ENCODE measurements around the gene C1orf115. TPM values are rescaled to one million over a fixed set of nuclear protein-coding genes. Genes with fewer than 3 reads are reported as not detected.
"Not testable (repeated sequence)": the region's sequence is repeated elsewhere in the genome, so short reads cannot be mapped to it uniquely, and the experiment has no call there.

C1orf115 gene
- total RNA-seq, 4 donors from 2014 or later: 10.0 to 24.5 (median 14.8) TPM

DNA sequence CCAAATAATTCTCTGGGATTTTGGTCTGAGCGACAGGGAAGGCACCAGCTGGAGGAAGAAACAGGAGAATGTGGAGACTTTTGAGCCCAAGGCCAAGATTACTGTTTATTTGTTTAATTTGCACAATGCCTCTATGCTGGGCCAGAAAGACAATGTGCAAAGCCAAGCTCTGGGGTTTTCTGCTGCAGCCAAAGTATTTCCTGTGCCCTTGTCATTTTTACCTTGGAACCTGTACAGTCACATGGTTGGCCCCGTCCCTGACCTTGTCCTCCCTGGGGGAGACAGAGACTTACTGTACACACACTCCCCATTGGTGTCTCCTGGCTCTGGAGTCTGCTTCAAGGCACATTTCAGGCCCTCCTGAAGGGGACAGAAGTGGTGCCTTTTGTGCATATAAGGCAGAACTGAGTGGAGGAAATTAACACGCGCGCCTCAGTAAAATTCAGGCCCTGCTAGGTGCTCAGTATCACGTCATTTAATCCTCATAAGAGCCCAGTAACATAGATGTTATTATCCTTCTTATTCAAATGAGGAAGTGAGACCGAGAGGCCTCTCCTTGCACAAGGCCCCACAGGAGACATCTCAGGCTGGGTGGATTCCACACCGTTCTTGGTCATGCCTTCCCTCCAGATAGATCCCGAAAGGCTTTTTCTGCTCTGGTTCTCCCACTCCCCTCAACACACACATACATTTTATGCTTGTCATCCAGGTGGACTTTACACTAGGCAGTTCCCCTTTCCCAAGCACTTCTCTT lies 21.1 kb downstream of the C1orf115 start:
- Histone ChIP-seq H3K4me3 (no peak overlapping the region), H3K4me1 (no peaks in the 10 kb centered on the region), H3K27ac (peak overlapping the region; percentile 55), H3K9me3 (no peaks in the 10 kb centered on the region), H3K36me3 (no peaks in the 10 kb centered on the region), H3K27me3 (no peaks in the 10 kb centered on the region)
- TF ChIP-seq POLR2A (IDR thresholded peaks at IDR 0.05) (no peak), POLR2AphosphoS5 (IDR thresholded peaks at IDR 0.05) (no peak), EP300 (IDR thresholded peaks at IDR 0.05) (no peak)
- TF ChIP-seq, protein P1, sequence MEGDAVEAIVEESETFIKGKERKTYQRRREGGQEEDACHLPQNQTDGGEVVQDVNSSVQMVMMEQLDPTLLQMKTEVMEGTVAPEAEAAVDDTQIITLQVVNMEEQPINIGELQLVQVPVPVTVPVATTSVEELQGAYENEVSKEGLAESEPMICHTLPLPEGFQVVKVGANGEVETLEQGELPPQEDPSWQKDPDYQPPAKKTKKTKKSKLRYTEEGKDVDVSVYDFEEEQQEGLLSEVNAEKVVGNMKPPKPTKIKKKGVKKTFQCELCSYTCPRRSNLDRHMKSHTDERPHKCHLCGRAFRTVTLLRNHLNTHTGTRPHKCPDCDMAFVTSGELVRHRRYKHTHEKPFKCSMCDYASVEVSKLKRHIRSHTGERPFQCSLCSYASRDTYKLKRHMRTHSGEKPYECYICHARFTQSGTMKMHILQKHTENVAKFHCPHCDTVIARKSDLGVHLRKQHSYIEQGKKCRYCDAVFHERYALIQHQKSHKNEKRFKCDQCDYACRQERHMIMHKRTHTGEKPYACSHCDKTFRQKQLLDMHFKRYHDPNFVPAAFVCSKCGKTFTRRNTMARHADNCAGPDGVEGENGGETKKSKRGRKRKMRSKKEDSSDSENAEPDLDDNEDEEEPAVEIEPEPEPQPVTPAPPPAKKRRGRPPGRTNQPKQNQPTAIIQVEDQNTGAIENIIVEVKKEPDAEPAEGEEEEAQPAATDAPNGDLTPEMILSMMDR (IDR thresholded peaks at IDR 0.05): no peak
- DNase-seq (ENCODE audit: low spot score in 2 of 2): no peak
- WGBS: 77% methylated on average over 9 of the region's 9 CpGs

DNA sequence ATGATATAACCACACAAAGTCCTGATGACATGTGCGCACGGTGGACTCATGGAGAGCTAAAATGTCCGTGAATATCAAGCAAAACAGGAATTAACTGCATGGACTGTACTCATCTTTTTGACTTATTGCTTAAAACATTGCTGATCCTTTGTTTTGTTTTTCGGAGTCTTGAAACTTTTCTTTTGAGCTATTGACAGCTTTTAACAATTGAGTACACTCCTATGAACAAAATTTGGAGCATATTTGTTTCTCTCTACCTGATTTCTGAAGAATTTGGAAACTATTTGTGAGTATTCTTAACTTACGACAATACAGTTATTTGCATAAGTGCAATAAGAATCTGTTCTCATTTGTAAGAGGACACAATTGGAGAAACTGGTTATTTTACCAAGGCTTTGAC lies 25.8 kb downstream of the C1orf115 start:
- not testable (repeated sequence) for DNase-seq (ENCODE audit: low spot score in 2 of 2); H3K4me3 ChIP-seq; H3K9me3 ChIP-seq; H3K27me3 ChIP-seq; H3K4me1 ChIP-seq; H3K27ac ChIP-seq; H3K36me3 ChIP-seq
- WGBS: 94% methylated on average over 5 of the region's 5 CpGs

DNA sequence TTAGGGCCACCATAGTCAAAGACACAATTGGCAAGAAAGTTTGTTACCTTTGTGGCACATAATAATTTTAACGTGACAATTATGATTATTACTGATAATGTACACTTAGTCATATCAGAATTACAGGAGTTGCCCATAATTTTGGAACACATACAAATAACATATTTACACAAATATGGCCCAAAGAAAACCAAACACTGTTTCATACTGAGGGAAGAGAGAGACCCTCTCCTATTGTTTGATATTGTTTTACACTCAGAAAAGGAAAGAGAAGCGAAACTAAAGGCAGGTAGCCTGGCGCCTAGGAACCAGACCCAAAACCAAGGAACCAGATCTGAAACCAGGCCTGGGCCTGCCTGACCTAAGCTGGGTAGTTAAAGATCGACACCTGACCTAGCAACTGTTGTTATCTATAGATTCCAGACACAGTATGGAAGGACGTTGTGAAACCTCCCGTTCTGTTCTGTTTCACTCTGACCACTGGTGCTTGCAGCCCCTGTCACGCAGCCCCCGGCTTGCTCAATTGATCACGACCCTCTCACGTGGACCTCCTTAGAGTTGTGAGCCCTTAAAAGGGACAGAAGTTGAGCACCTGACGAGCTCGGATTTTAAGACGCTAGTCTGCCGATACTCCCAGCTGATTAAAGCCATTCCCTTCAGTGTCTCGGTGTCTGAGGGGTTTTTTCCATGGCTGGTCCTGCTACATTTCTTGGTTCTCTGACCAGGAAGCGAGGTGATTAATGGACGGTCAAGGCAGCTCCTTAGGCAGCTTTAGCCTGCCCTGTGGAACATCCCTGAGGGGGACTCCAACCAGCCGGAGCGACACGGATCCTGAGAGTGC lies 27.9 kb downstream of the C1orf115 start:
- H3K4me3 ChIP-seq: no peak overlapping the region
- WGBS: 84% methylated on average over 16 of the region's 20 CpGs
- H3K36me3 ChIP-seq: no peaks in the 10 kb centered on the region
- TF ChIP-seq, protein P1 (IDR thresholded peaks at IDR 0.05): no peak
- TF ChIP-seq EP300 (IDR thresholded peaks at IDR 0.05) (no peak), POLR2A (IDR thresholded peaks at IDR 0.05) (no peak), POLR2AphosphoS5 (IDR thresholded peaks at IDR 0.05) (no peak)
- no peaks in the 10 kb centered on the region for H3K4me1 ChIP-seq
- H3K27ac ChIP-seq: no peak overlapping the region
- H3K9me3 ChIP-seq: no peaks in the 10 kb centered on the region
- no peak for DNase-seq (ENCODE audit: low spot score in 2 of 2)
- no peaks in the 10 kb centered on the region for H3K27me3 ChIP-seq

DNA sequence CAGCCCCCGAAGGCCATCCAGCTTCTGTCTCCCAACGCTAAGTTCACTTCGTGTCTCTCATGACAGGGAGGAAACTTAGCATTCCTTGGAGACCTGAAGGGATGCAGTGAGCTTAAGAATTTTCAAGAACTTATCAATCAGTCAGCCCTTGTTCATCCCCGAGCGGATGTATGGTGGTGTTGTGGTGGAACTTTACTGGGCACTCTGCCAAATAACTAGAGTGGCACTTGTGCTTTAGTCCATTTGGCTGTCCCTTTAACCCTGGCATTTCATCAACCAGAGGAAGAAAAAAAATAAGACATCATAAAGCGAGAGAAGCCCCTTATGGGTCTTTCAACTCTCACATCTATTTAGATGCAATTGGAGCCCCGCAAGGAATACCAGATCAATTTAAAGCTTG lies 31.1 kb downstream of the C1orf115 start:
- H3K27ac ChIP-seq; H3K36me3 ChIP-seq; H3K4me3 ChIP-seq; H3K9me3 ChIP-seq; H3K4me1 ChIP-seq; DNase-seq (ENCODE audit: low spot score in 2 of 2); H3K27me3 ChIP-seq: not testable (repeated sequence)
- 79% methylated on average over 7 of the region's 7 CpGs for WGBS

DNA sequence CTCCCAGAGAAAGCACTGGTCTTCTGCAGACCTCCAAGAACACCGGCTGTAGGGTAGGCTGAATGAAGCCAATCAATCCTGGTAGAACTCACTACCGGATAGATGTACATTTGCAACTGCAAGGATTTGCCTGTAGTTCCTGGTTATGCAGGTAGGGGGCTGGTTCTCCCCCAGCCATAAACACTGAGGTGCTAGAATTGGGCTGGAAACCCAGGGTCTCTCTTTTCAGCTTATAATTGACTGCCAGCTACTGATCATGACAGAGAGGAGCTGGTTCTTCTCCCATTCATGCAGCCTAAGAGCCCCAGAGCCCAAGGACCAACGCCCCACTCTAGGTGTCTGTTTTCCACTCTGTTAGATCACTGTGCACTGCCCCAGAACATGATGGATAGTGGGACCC lies 36.5 kb downstream of the C1orf115 start:
- H3K4me3 ChIP-seq: no peak overlapping the region
- no peak for DNase-seq (ENCODE audit: low spot score in 2 of 2)
- no peaks in the 10 kb centered on the region for H3K9me3 ChIP-seq
- WGBS: 73% methylated on average over 3 of the region's 3 CpGs
- TF ChIP-seq POLR2A (IDR thresholded peaks at IDR 0.05) (no peak), EP300 (IDR thresholded peaks at IDR 0.05) (no peak), POLR2AphosphoS5 (IDR thresholded peaks at IDR 0.05) (no peak)
- TF ChIP-seq, protein P1 (IDR thresholded peaks at IDR 0.05): no peak
- H3K4me1 ChIP-seq: no peaks in the 10 kb centered on the region
- H3K27me3 ChIP-seq: no peaks in the 10 kb centered on the region
- no peaks in the 10 kb centered on the region for H3K36me3 ChIP-seq
- H3K27ac ChIP-seq: no peak overlapping the region

DNA sequence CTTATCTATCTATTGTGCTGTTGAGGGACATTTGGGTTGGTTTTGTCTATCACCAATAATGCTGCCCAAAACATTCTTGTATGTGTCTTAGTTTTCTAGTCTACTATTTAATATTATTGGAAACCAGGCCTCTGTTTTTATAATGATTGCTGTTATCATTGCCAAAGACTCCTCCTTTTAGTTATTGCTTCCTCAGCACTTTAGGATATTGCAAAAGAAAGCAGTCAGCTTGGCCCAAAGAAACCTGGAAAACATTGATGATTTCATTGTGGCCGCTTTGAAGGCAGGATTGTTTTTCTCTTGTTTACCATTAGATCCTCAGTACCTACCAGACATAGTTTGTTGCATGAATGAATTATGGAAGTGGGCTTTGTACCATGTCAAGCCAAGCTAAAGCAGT lies 37.4 kb downstream of the C1orf115 start:
- Histone ChIP-seq H3K27me3 (no peaks in the 10 kb centered on the region), H3K4me1 (peaks cover 2% of the 10 kb centered on the region), H3K36me3 (no peaks in the 10 kb centered on the region), H3K9me3 (no peaks in the 10 kb centered on the region), H3K4me3 (no peak overlapping the region), H3K27ac (no peak overlapping the region)
- no peak for DNase-seq (ENCODE audit: low spot score in 2 of 2)
- WGBS: 78% methylated on average over 1 of the region's 1 CpG
- TF ChIP-seq, protein P1 (IDR thresholded peaks at IDR 0.05): no peak
- no peak for TF ChIP-seq POLR2AphosphoS5 (IDR thresholded peaks at IDR 0.05)
- no peak for TF ChIP-seq EP300 (IDR thresholded peaks at IDR 0.05)
- no peak for TF ChIP-seq POLR2A (IDR thresholded peaks at IDR 0.05)
